GM23338 (cell line): ENCODE results near the gene NKX2-3. TPM values are rescaled to one million over a fixed set of nuclear protein-coding genes. Genes with fewer than 3 reads are reported as not detected.
A peak's percentile ranks its signal among the peaks of the same experiment; 100 is the strongest.

Experiments
- ATAC-seq: fragments of 200-7000 bp; cut with Tn5 transposase; 3 replicates; pipeline ENCODE4 v1.9.1; 2020
- DNase-seq: peaks from one replicate; pipeline ENCODE4 v3.0.0-alpha.2; 2015; ENCODE audit warnings: low spot score
- H2AFZ ChIP-seq: fragments of 200-600 bp; sonication (generic); 2 replicates; pipeline ENCODE4 v1.8.0; 2016; ENCODE audit warnings: antibody characterized with exemption, mild to moderate bottlenecking, moderate library complexity
- H3F3A ChIP-seq: fragments of 200-600 bp; sonication (generic); replicated peaks from 2 replicates; pipeline ENCODE4 v1.8.0; 2017; ENCODE audit warnings: antibody characterized with exemption, mixed run types, low read depth
- H3K27ac ChIP-seq: fragments of 200-600 bp; sonication (generic); 2 replicates; pipeline ENCODE4 v1.6.1; 2016; ENCODE audit warnings: low read depth
- H3K27me3 ChIP-seq: fragments of 200-600 bp; sonication (generic); 2 replicates; pipeline ENCODE4 v1.8.0; 2016; ENCODE audit warnings: mild to moderate bottlenecking, mixed run types, moderate library complexity; ENCODE audit not compliant: insufficient read depth
- H3K36me3 ChIP-seq: fragments of 200-600 bp; sonication (generic); 2 replicates; pipeline ENCODE4 v1.8.0; 2016; ENCODE audit warnings: mild to moderate bottlenecking; ENCODE audit not compliant: insufficient read depth
- H3K4me1 ChIP-seq: fragments of 200-600 bp; sonication (generic); 2 replicates; pipeline ENCODE4 v1.8.0; 2016; ENCODE audit warnings: mild to moderate bottlenecking, moderate library complexity; ENCODE audit not compliant: insufficient read depth
- H3K4me2 ChIP-seq: fragments of 200-600 bp; sonication (generic); 2 replicates; pipeline ENCODE4 v1.7.1; 2017; ENCODE audit warnings: mixed run types
- H3K4me3 ChIP-seq: fragments of 200-600 bp; sonication (generic); 2 replicates; pipeline ENCODE4 v1.6.1; 2016; ENCODE audit warnings: mixed run types
- H3K79me2 ChIP-seq: fragments of 200-600 bp; sonication (generic); replicated peaks from 2 replicates; pipeline ENCODE4 v1.8.0; 2017; ENCODE audit warnings: mild to moderate bottlenecking; ENCODE audit not compliant: insufficient read depth
- H3K9me2 ChIP-seq: fragments of 200-600 bp; sonication (generic); 2 replicates; pipeline ENCODE4 v1.8.0; 2017; ENCODE audit not compliant: insufficient read depth
- H4K20me1 ChIP-seq: fragments of 200-600 bp; sonication (generic); replicated peaks from 2 replicates; pipeline ENCODE4 v1.8.0; 2017; ENCODE audit warnings: mild to moderate bottlenecking; ENCODE audit not compliant: insufficient read depth
- H3K27ac Mint-ChIP-seq: 2 replicates; pipeline ENCODE4 v1.8.0; 2020; ENCODE audit warnings: inconsistent platforms, mild to moderate bottlenecking, moderate library complexity, mixed read lengths
- H3K27me3 Mint-ChIP-seq: 3 replicates; pipeline ENCODE4 v1.8.0; 2022; ENCODE audit warnings: low read depth, mild to moderate bottlenecking, moderate library complexity, mixed read lengths, inconsistent platforms; ENCODE audit not compliant: insufficient read depth, poor library complexity
- H3K36me3 Mint-ChIP-seq: 3 replicates; pipeline ENCODE4 v1.8.0; 2021; ENCODE audit warnings: low read depth, mild to moderate bottlenecking, inconsistent platforms, moderate library complexity, mixed read lengths
- H3K4me1 Mint-ChIP-seq: 3 replicates; pipeline ENCODE4 v1.8.0; 2020; ENCODE audit warnings: mild to moderate bottlenecking, inconsistent platforms, mixed read lengths
- H3K4me3 Mint-ChIP-seq: 3 replicates; pipeline ENCODE4 v1.8.0; 2021; ENCODE audit warnings: moderate library complexity, mild to moderate bottlenecking, inconsistent platforms, mixed read lengths
- H3K9me3 Mint-ChIP-seq: 3 replicates; pipeline ENCODE4 v1.8.0; 2020; ENCODE audit warnings: moderate library complexity, mild to moderate bottlenecking, inconsistent platforms, mixed read lengths
- CREB1 ChIP-seq: fragments of 250-450 bp; sonication (Bioruptor Pico); IDR thresholded peaks from 2 replicates; pipeline ENCODE4 v1.5.0; 2020; ENCODE audit warnings: low read depth, mild to moderate bottlenecking, moderate library complexity
- NANOG ChIP-seq: IDR thresholded peaks from 2 replicates; pipeline ENCODE4 v1.6.1; 2016; ENCODE audit warnings: antibody characterized with exemption, borderline replicate concordance
- polyA plus RNA-seq: library from polyadenylated mRNA; unstranded; fragments of >200 nt; fragmentation: Nextera tagmentation; extraction: Ambion mirVana; gene quantifications from 2 replicates; pipeline ENCODE4 v1.2.1, GENCODE V29; 2016
- total RNA-seq: library from RNA; depleted of rRNA; stranded (reverse); fragments of >200 nt; shearing (Covaris generic); gene quantifications from 2 replicates; pipeline ENCODE4 v1.2.3, GENCODE V29; 2014; rRNA removed

NKX2-3 gene
- total and polyA plus RNA-seq, 2 experiments from 2014 or later, result not detected

DNA sequence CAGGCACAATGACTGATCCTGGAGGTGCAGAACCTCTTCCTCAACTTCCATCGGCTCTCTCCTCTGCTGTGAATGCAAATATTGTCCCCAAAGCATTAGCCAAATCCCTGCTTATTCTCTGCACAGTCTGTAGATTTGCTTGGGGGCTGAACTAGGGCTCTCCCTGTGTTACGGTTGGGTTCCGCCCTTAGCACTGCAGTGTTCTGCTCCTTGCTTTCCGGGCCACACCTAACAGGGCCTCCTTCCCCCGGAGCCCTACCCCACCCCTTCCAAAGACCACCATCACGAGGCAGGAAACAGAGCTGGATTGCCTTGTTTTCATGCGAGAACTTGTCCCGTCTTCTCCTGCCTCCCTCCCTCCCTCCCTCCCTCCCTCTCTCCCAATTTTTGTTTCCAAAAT, 50.9 kb downstream of the NKX2-3 start:
- ATAC-seq, result peak; percentile 48
- H3K36me3 Mint-ChIP-seq, result no peaks in the 10 kb centered on the region
- peaks cover 5% of the 10 kb centered on the region; the same call in 1 of the 2 replicates for H3K4me1 ChIP-seq
- H3F3A ChIP-seq, result no peaks in the 10 kb centered on the region
- H3K27me3 ChIP-seq, result no peaks in the 10 kb centered on the region
- H3K4me2 ChIP-seq, result no peak overlapping the region
- no peaks in the 10 kb centered on the region for H3K9me3 Mint-ChIP-seq
- no peaks in the 10 kb centered on the region for H4K20me1 ChIP-seq
- H3K4me3 Mint-ChIP-seq, result no peak overlapping the region
- peaks cover 2% of the 10 kb centered on the region for H3K27me3 Mint-ChIP-seq
- H3K36me3 ChIP-seq, result no peaks in the 10 kb centered on the region
- H3K4me1 Mint-ChIP-seq, result peaks cover 12% of the 10 kb centered on the region
- H2AFZ ChIP-seq, result peak overlapping the region; percentile 95
- TF ChIP-seq CREB1 (CRISPR knock-in tag) (no peak), NANOG (no peak)
- peaks cover 2% of the 10 kb centered on the region; the same call in 1 of the 2 replicates for H3K9me2 ChIP-seq
- no peak overlapping the region for H3K4me3 ChIP-seq
- H3K27ac ChIP-seq, result no peak overlapping the region
- no peak overlapping the region for H3K27ac Mint-ChIP-seq
- no peak for DNase-seq
- no peaks in the 10 kb centered on the region for H3K79me2 ChIP-seq

Other genes with a start within 250 kb of the NKX2-3 start
- 0.74 and 0.90 TPM in 2 replicates for gene CNNM1, start 203.6 kb upstream of the NKX2-3 start, total RNA-seq
- gene CNNM1, start 203.6 kb upstream of the NKX2-3 start, polyA plus RNA-seq, result 0.37 and 0.52 TPM in 2 replicates
- gene GOT1, start 102.3 kb upstream of the NKX2-3 start, total RNA-seq, result 29.4 and 36.8 TPM in 2 replicates
- gene GOT1, start 102.3 kb upstream of the NKX2-3 start, polyA plus RNA-seq, result 31.8 and 37.7 TPM in 2 replicates
- gene SLC25A28, start 87.5 kb downstream of the NKX2-3 start, total RNA-seq, result 10.1 and 12.4 TPM in 2 replicates
- 15.5 and 16.4 TPM in 2 replicates for gene SLC25A28, start 87.5 kb downstream of the NKX2-3 start, polyA plus RNA-seq
- 11.8 and 12.6 TPM in 2 replicates for gene ENTPD7, start 126.6 kb downstream of the NKX2-3 start, total RNA-seq
- 1.0 and 1.7 TPM in 2 replicates for gene ENTPD7, start 126.6 kb downstream of the NKX2-3 start, polyA plus RNA-seq
- 38.1 and 39.5 TPM in 2 replicates for gene COX15, start 199.2 kb downstream of the NKX2-3 start, total RNA-seq
- gene COX15, start 199.2 kb downstream of the NKX2-3 start, polyA plus RNA-seq, result 15.7 and 22.3 TPM in 2 replicates
- 20.2 and 25.8 TPM in 2 replicates for gene CUTC, start 199.3 kb downstream of the NKX2-3 start, total RNA-seq
- 30.4 and 31.6 TPM in 2 replicates for gene CUTC, start 199.3 kb downstream of the NKX2-3 start, polyA plus RNA-seq
- gene ABCC2, start 249.7 kb downstream of the NKX2-3 start, total RNA-seq, result 0.45 and 1.0 TPM in 2 replicates
- gene ABCC2, start 249.7 kb downstream of the NKX2-3 start, polyA plus RNA-seq, result 1.3 and 2.4 TPM in 2 replicates